Measurements from ENCODE around the gene PGBD1.

The PGBD1 gene

DNA sequence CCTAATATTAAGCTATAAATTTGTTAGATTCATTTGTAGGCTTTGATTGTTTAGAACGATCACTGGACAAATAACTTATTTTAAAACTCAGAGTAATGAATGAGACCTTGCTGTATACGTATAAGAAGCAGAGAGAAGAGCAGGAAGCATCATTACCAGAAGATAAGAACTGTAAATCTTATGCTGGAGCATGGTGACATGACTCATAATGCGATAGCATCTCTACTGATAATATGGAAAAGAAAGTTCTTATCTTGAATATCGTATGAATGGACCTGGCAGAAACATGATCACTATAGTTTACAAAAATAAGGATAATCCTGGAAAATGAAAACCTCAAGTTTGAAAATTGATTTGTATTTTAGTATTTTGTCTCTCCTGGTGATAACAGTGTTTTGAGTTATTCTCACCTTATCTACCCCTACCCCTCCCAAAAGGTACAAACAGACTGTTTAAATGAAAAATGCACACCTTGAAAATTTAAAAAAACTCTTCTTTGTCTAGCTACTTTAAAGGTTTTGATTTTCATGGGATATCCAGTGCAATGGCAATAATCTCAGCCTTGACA, 16.5 kb upstream of the PGBD1 start:
- Histone ChIP-seq H3K4me2 (ENCODE audit: low read length) (no peak overlapping the region), H3K79me2 (ENCODE audit: control insufficient read depth, low read length) (peaks cover 6% of the 10 kb centered on the region), H3K4me1 (ENCODE audit: control insufficient read depth, low read length) (peaks cover 22% of the 10 kb centered on the region), H4K20me1 (ENCODE audit: control insufficient read depth, insufficient read depth, low read depth, low read length) (no peaks in the 10 kb centered on the region), H3K27ac (ENCODE audit: low read depth, low read length) (no peak overlapping the region), H3K9me3 (ENCODE audit: control insufficient read depth, insufficient read depth, low read length) (no peaks in the 10 kb centered on the region), H3K27me3 (ENCODE audit: control insufficient read depth, low read length) (no peaks in the 10 kb centered on the region), H3K4me3 (ENCODE audit: low read length) (no peak overlapping the region), H3F3A (ENCODE audit: control insufficient read depth, insufficient read depth) (no peaks in the 10 kb centered on the region), H3K36me3 (ENCODE audit: control insufficient read depth, low read length) (no peaks in the 10 kb centered on the region), H3K9me2 (replicated peaks; ENCODE audit: control insufficient read depth, low read length) (no peaks in the 10 kb centered on the region)
- TF ChIP-seq, protein P1, sequence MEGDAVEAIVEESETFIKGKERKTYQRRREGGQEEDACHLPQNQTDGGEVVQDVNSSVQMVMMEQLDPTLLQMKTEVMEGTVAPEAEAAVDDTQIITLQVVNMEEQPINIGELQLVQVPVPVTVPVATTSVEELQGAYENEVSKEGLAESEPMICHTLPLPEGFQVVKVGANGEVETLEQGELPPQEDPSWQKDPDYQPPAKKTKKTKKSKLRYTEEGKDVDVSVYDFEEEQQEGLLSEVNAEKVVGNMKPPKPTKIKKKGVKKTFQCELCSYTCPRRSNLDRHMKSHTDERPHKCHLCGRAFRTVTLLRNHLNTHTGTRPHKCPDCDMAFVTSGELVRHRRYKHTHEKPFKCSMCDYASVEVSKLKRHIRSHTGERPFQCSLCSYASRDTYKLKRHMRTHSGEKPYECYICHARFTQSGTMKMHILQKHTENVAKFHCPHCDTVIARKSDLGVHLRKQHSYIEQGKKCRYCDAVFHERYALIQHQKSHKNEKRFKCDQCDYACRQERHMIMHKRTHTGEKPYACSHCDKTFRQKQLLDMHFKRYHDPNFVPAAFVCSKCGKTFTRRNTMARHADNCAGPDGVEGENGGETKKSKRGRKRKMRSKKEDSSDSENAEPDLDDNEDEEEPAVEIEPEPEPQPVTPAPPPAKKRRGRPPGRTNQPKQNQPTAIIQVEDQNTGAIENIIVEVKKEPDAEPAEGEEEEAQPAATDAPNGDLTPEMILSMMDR (IDR thresholded peaks at IDR 0.05; ENCODE audit: low read depth, low read length, poor library complexity, severe bottlenecking), result no peak
- no peak for TF ChIP-seq EZH2phosphoT487 (IDR thresholded peaks at IDR 0.05; ENCODE audit: borderline replicate concordance, low read length)

DNA sequence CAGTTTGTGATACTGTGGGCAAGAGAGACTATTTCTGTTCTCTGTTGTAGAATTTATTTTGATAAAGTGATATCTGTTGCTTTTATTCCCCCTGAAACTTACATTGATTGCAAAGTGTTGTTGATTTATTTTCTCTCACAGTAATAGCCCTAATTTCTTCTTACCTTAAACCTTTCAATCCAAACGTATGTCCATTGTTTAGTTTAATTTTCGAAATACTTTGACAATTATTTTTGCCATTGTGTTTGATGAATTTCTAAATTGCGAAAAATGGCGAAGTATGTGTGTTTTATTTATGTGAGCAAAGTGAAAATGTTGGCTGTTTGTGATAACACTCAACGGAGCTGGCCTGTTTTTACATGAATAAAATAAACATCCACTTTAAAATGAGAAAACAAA, 14.8 kb upstream of the PGBD1 start:
- H3K27ac ChIP-seq (ENCODE audit: low read depth, low read length), result peak overlapping the region; percentile 21
- no peaks in the 10 kb centered on the region for H3K27me3 ChIP-seq (ENCODE audit: control insufficient read depth, low read length)
- H3K4me2 ChIP-seq (ENCODE audit: low read length), result peak overlapping the region; percentile 77
- TF ChIP-seq EZH2phosphoT487 (IDR thresholded peaks at IDR 0.05; ENCODE audit: borderline replicate concordance, low read length), result no peak
- TF ChIP-seq, protein P1 (IDR thresholded peaks at IDR 0.05; ENCODE audit: low read depth, low read length, poor library complexity, severe bottlenecking), result no peak
- H3K4me3 ChIP-seq (ENCODE audit: low read length), result peak overlapping the region; percentile 81
- peaks cover 22% of the 10 kb centered on the region for H3K4me1 ChIP-seq (ENCODE audit: control insufficient read depth, low read length)
- H3K9me3 ChIP-seq (ENCODE audit: control insufficient read depth, insufficient read depth, low read length), result no peaks in the 10 kb centered on the region
- H3K36me3 ChIP-seq (ENCODE audit: control insufficient read depth, low read length), result no peaks in the 10 kb centered on the region
- H3K79me2 ChIP-seq (ENCODE audit: control insufficient read depth, low read length), result peaks cover 6% of the 10 kb centered on the region
- no peaks in the 10 kb centered on the region for H4K20me1 ChIP-seq (ENCODE audit: control insufficient read depth, insufficient read depth, low read depth, low read length)
- no peaks in the 10 kb centered on the region for H3F3A ChIP-seq (ENCODE audit: control insufficient read depth, insufficient read depth)
- no peaks in the 10 kb centered on the region for H3K9me2 ChIP-seq (replicated peaks; ENCODE audit: control insufficient read depth, low read length)

DNA sequence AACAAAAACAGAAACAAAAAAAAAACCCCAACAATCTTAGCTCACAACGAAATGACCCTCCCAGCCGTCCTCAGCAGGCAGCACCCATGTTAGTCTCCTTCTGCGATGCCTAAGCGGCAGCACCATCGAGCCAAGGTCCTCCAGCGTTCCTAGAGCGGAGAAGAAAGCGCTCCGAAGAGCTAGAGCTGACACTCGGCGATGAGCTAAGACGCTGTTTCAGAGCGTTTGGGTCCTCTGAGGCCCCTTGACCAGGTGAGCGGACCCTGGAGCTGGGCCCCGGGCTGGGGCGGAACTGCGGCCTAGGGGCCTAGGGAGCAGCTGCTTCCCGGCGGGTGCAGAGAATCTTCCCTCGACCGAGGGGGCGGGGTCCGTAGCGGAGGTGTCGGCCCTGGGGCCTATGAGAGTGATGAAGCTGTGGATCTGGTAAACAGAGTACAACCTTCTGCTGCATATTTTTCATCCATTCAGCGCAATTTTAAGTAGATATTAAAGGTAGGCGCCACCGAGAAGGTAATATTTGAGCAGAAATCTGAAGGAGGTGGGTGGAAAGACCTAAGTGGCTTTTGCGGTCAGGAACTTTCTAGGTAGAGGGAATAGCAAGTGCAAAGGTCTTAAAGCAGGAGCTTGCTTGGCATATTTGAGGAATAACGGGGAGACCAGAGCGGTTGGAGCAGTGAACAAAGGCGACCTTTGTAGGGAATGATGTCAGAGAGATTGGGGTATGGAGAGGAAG, 14.2 kb upstream of the PGBD1 start, which contains the start of gene ZSCAN26:
TSS of gene ZSCAN26 (plus strand) at position 182 of the 733 bp plus-strand sequence. CDS start 4,777 bp downstream, outside the sequence.
- no peaks in the 10 kb centered on the region for H3K9me3 ChIP-seq (ENCODE audit: control insufficient read depth, insufficient read depth, low read length)
- H3K79me2 ChIP-seq (ENCODE audit: control insufficient read depth, low read length), result peaks cover 6% of the 10 kb centered on the region
- H4K20me1 ChIP-seq (ENCODE audit: control insufficient read depth, insufficient read depth, low read depth, low read length), result no peaks in the 10 kb centered on the region
- H3K36me3 ChIP-seq (ENCODE audit: control insufficient read depth, low read length), result peaks cover 4% of the 10 kb centered on the region; the same call in 1 of the 2 replicates
- H3K9me2 ChIP-seq (replicated peaks; ENCODE audit: control insufficient read depth, low read length), result no peaks in the 10 kb centered on the region
- no peaks in the 10 kb centered on the region for H3F3A ChIP-seq (ENCODE audit: control insufficient read depth, insufficient read depth)
- H3K4me2 ChIP-seq (ENCODE audit: low read length), result peak within 1 kb of the TSS; percentile 77
- H3K4me3 ChIP-seq (ENCODE audit: low read length), result peak within 1 kb of the TSS; percentile 81
- H3K27me3 ChIP-seq (ENCODE audit: control insufficient read depth, low read length), result no peaks in the 10 kb centered on the region
- H3K4me1 ChIP-seq (ENCODE audit: control insufficient read depth, low read length), result peaks cover 22% of the 10 kb centered on the region
- H3K27ac ChIP-seq (ENCODE audit: low read depth, low read length), result peak within 1 kb of the TSS; percentile 21
- TF ChIP-seq, protein P1 (IDR thresholded peaks at IDR 0.05; ENCODE audit: low read depth, low read length, poor library complexity, severe bottlenecking), result no peak
- TF ChIP-seq EZH2phosphoT487 (IDR thresholded peaks at IDR 0.05; ENCODE audit: borderline replicate concordance, low read length), result no peak

Measured in DOHH2 (cell line).